SH-SY5Y (cell line): ENCODE data around the gene PIK3R3.

Experiments
- GATA2 ChIP-seq: IDR thresholded peaks from 2 replicates; pipeline ENCODE4 v1.6.1; 2011; ENCODE audit warnings: mild to moderate bottlenecking, low read depth, low read length
- GATA3 ChIP-seq: IDR thresholded peaks from 2 replicates; pipeline ENCODE4 v1.6.1; 2011; ENCODE audit warnings: low read depth, mild to moderate bottlenecking, low read length, moderate library complexity

GRCh38 chr1:46130606-46131005, 1.8 kb downstream of the PIK3R3 start:
- TF ChIP-seq GATA2 (no peak), GATA3 (no peak)
